NCI-H748 treated with DMSO at 0.1 percent for 48 hours (cell line): ENCODE measurements around the gene CDK13.
"Not testable (repeated sequence)": the region's sequence is repeated elsewhere in the genome, so short reads cannot be mapped to it uniquely, and the experiment has no call there.

Experiments
- DNase-seq: peaks from one replicate; lab custom pipeline; 2025; lab: John Stamatoyannopoulos, UW

Gene CDK13

GRCh38 chr7:39949971-39950472 lies at the start of gene CDK13:
Gene CDK13, plus strand, starts transcription at chr7:39950256. Its CDS starts 386 bp downstream, at chr7:39950642.
- peak; percentile 50 for DNase-seq

- no peak for DNase-seq
Observed at GRCh38 chr7:39904077-39904486, 46.0 kb upstream of the CDK13 start.

- DNase-seq, result no peak
Observed at GRCh38 chr7:39908141-39908540, 41.9 kb upstream of the CDK13 start.

GRCh38 chr7:39908973-39909372 lies 41.1 kb upstream of the CDK13 start:
- no peak for DNase-seq

GRCh38 chr7:39909526-39909925 lies 40.5 kb upstream of the CDK13 start:
- DNase-seq, result no peak

- DNase-seq, result no peak
Observed at GRCh38 chr7:39910108-39910869, 39.8 kb upstream of the CDK13 start.

- no peak for DNase-seq
Observed at GRCh38 chr7:39911167-39911566, 38.9 kb upstream of the CDK13 start.

GRCh38 chr7:39915847-39916246 lies 34.2 kb upstream of the CDK13 start:
- not testable (repeated sequence) for DNase-seq

- DNase-seq, result no peak
Observed at GRCh38 chr7:39919646-39920045, 30.4 kb upstream of the CDK13 start.

- DNase-seq, result no peak
Observed at GRCh38 chr7:39921506-39922175, 28.4 kb upstream of the CDK13 start.

GRCh38 chr7:39922580-39922979 lies 27.5 kb upstream of the CDK13 start:
- DNase-seq, result no peak

GRCh38 chr7:39923091-39923490 lies 27.0 kb upstream of the CDK13 start:
- no peak for DNase-seq

GRCh38 chr7:39924122-39924521 lies 25.9 kb upstream of the CDK13 start:
- DNase-seq, result no peak

GRCh38 chr7:39926111-39926510 lies 23.9 kb upstream of the CDK13 start:
- no peak for DNase-seq

GRCh38 chr7:39927018-39927417 lies 23.0 kb upstream of the CDK13 start:
- no peak for DNase-seq

- DNase-seq, result no peak
Observed at GRCh38 chr7:39934132-39934531, 15.9 kb upstream of the CDK13 start.

GRCh38 chr7:39936761-39937160 lies 13.3 kb upstream of the CDK13 start:
- no peak for DNase-seq

GRCh38 chr7:39937366-39938153 lies 12.5 kb upstream of the CDK13 start:
- no peak for DNase-seq

GRCh38 chr7:39942883-39943282 lies 7.2 kb upstream of the CDK13 start:
- no peak for DNase-seq

GRCh38 chr7:39946693-39947092 lies 3.4 kb upstream of the CDK13 start:
- no peak for DNase-seq

GRCh38 chr7:39948375-39948955 lies 1.6 kb upstream of the CDK13 start:
- DNase-seq, result no peak
